CD4-positive, CD25-positive, alpha-beta regulatory T cell (primary cell): ENCODE data around the gene B4GALNT1. TPM values are rescaled to one million over a fixed set of nuclear protein-coding genes. Genes with fewer than 3 reads are reported as not detected.

Experiments
- ATAC-seq, 2 donors: fragments of 150-1000 bp; cut with Tn5 transposase; one replicate each; pipeline ENCODE4 v1.10.0; 2021; ENCODE audit warnings: low read depth in 2 of 2, moderate number of reproducible peaks in 2 of 2, moderate library complexity in 1 of 2
- DNase-seq, 3 donors: peaks; one replicate each; pipeline versions ENCODE4 v3.0.0 to v3.0.0-alpha.2; 2012 to 2022; ENCODE audit warnings: mixed read lengths in 1 of 3
- H3K27ac ChIP-seq: one replicate; pipeline ENCODE4 v1.7.0; 2013; ENCODE audit warnings: mild to moderate bottlenecking, low read length; ENCODE audit not compliant: insufficient read depth, poor library complexity, severe bottlenecking
- H3K27me3 ChIP-seq: one replicate; pipeline ENCODE4 v1.7.0; 2013; ENCODE audit warnings: low read length; ENCODE audit not compliant: control insufficient read depth, insufficient read depth
- H3K36me3 ChIP-seq: one replicate; pipeline ENCODE4 v1.7.0; 2013; ENCODE audit warnings: mild to moderate bottlenecking, low read length, moderate library complexity; ENCODE audit not compliant: control insufficient read depth, insufficient read depth
- H3K4me1 ChIP-seq: 2 replicates; pipeline ENCODE4 v1.7.0; 2013; ENCODE audit warnings: mild to moderate bottlenecking, low read length; ENCODE audit not compliant: insufficient read depth, control insufficient read depth, poor library complexity, severe bottlenecking
- H3K4me3 ChIP-seq: one replicate; pipeline ENCODE4 v1.7.0; 2013; ENCODE audit warnings: low read depth, mild to moderate bottlenecking, low read length, moderate library complexity
- H3K9me3 ChIP-seq, 2 experiments: 1 replicate in 1 of 2; 2 replicates in 1 of 2; pipeline ENCODE4 v1.7.0; 2013; ENCODE audit warnings: low read length in 2 of 2, mild to moderate bottlenecking in 1 of 2, moderate library complexity in 1 of 2; ENCODE audit not compliant: control insufficient read depth in 2 of 2
- H3K27ac Mint-ChIP-seq, 3 donors: one replicate each; pipeline ENCODE4 v1.8.0; 2020 to 2022; ENCODE audit warnings: mild to moderate bottlenecking in 3 of 3, mixed read lengths in 3 of 3, moderate library complexity in 2 of 3
- H3K27me3 Mint-ChIP-seq: one replicate; pipeline ENCODE4 v1.8.0; 2022; ENCODE audit warnings: mild to moderate bottlenecking, mixed read lengths
- H3K36me3 Mint-ChIP-seq: one replicate; pipeline ENCODE4 v1.8.0; 2020; ENCODE audit warnings: mixed read lengths
- H3K4me1 Mint-ChIP-seq, 4 donors: one replicate each; pipeline ENCODE4 v1.8.0; 2020 to 2022; ENCODE audit warnings: mixed read lengths in 4 of 4, mild to moderate bottlenecking in 1 of 4
- H3K4me3 Mint-ChIP-seq, 4 donors: one replicate each; pipeline ENCODE4 v1.8.0; 2020 to 2022; ENCODE audit warnings: mild to moderate bottlenecking in 4 of 4, mixed read lengths in 4 of 4, moderate library complexity in 3 of 4
- H3K9me3 Mint-ChIP-seq, 7 donors: one replicate each; pipeline ENCODE4 v1.8.0; 2020 to 2022; ENCODE audit warnings: mixed read lengths in 7 of 7, mild to moderate bottlenecking in 3 of 7, moderate library complexity in 2 of 7
- polyA plus RNA-seq, 4 donors: library from polyadenylated mRNA; unstranded; fragments of 300-500 nt; fragmentation: Illumina TruSeq; gene quantifications; one replicate each; pipeline ENCODE4 v1.2.3, GENCODE V29; 2021
- total RNA-seq: library from RNA; stranded (reverse); gene quantifications from one replicate; pipeline ENCODE4 v1.2.3, GENCODE V29; 2022

B4GALNT1 gene
- total and polyA plus RNA-seq, 5 donors from 2014 or later: not detected

DNA sequence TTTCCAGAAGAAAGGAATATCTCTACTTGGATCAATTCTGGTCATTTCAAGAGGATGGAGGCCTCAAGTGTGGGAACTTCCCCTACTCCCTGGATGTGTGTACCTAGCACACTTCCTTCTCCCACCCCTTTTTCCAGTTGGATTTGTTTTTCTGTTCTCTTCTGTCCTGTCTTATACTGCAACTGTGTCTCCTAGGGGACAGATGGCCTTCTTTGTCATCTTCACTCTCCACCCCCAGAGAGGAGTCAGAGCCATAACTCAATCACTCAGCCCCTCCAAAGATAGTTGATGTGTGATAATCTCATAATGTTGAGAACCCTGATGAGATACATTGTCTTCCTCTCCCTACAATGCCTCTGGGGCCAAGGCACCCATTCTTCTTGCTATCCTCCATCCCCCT lies 30.5 kb downstream of the B4GALNT1 start:
- H3K9me3 Mint-ChIP-seq: no peaks in the 10 kb centered on the region
- Histone ChIP-seq H3K9me3 (no peaks in the 10 kb centered on the region), H3K36me3 (peaks cover 46% of the 10 kb centered on the region), H3K4me3 (no peak overlapping the region), H3K27ac (no peak overlapping the region), H3K27me3 (no peaks in the 10 kb centered on the region), H3K4me1 (peaks cover 15% of the 10 kb centered on the region)
- H3K27ac Mint-ChIP-seq: peak overlapping the region in 1 of 3 donors; percentile 45
- no peak for DNase-seq
- no peak for ATAC-seq
- H3K27me3 Mint-ChIP-seq: no peaks in the 10 kb centered on the region
- peaks cover 49% of the 10 kb centered on the region for H3K36me3 Mint-ChIP-seq
- H3K4me1 Mint-ChIP-seq: peaks cover 0 to 30% (median 7%) of the 10 kb centered on the region in 4 donors
- H3K4me3 Mint-ChIP-seq: peak overlapping the region in 2 of 4 donors; percentile 8 to 88

DNA sequence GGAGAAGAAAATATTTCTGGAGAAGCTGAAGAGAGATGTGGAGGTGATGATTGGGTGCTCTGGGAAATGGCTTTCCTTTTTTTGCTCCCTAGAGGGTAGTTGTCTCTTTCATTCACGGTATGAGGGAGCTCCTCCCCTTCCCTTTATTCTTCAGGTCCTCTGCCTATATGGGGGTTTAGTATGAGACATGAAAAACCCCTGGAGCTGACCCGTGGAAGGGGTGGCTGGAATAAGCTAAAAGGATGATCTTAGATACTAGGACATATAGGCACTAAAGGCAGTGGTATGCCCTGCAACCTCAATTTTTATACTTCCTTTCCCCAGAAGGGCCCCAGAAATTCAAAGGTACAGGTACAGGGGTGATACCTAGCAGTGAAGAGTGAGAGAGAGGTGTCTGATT lies 32.6 kb downstream of the B4GALNT1 start:
- no peak overlapping the region for H3K27ac Mint-ChIP-seq
- peaks cover 64% of the 10 kb centered on the region for H3K36me3 ChIP-seq

DNA sequence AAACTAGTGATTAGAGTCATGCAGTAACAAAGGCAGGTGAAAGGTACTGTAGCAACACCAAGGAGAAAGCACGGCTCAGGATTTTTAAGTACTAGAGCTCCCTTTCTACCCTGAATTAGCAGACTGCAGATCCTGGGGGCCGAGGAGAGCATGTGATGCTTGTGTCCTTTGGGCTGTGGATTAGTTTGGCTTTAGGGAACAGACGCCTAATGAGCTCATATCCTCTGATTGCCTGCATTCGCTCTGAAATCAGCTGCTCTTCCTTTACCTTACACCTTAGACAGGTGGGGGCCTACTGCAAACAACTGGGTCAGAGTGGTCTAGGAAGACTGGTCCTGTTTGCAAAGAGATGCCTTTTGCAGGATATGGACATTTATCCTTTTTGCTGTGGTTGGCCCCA lies 39.8 kb downstream of the B4GALNT1 start:
- Histone ChIP-seq H3K9me3 (no peaks in the 10 kb centered on the region), H3K27ac (no peak overlapping the region), H3K4me3 (peak overlapping the region; percentile 75), H3K4me1 (peaks cover 35% of the 10 kb centered on the region), H3K27me3 (peaks cover under 1% of the 10 kb centered on the region), H3K36me3 (peaks cover 39% of the 10 kb centered on the region)
- Mint-ChIP-seq H3K36me3 (peaks cover 22% of the 10 kb centered on the region), H3K9me3 (peaks cover 0 to 1% (median 0%) of the 10 kb centered on the region in 7 donors), H3K4me1 (peaks cover 13 to 35% (median 28%) of the 10 kb centered on the region in 4 donors), H3K4me3 (peak overlapping the region in 3 of 4 donors; percentile 11 to 97 (median 94)), H3K27ac (no peak overlapping the region), H3K27me3 (no peaks in the 10 kb centered on the region)
- DNase-seq: no peak
- ATAC-seq: no peak

More for the DNA sequence above, 32.6 kb downstream of the B4GALNT1 start:
- Histone ChIP-seq H3K4me1 (peaks cover 14% of the 10 kb centered on the region), H3K9me3 (no peaks in the 10 kb centered on the region), H3K4me3 (no peak overlapping the region), H3K27me3 (no peaks in the 10 kb centered on the region), H3K27ac (no peak overlapping the region)
- Mint-ChIP-seq H3K36me3 (peaks cover 62% of the 10 kb centered on the region), H3K4me1 (peaks cover 0 to 25% (median 6%) of the 10 kb centered on the region in 4 donors), H3K9me3 (no peaks in the 10 kb centered on the region), H3K27me3 (no peaks in the 10 kb centered on the region), H3K4me3 (peak overlapping the region in 2 of 4 donors; percentile 24 to 86)
- DNase-seq (no peak), ATAC-seq (no peak)

DNA sequence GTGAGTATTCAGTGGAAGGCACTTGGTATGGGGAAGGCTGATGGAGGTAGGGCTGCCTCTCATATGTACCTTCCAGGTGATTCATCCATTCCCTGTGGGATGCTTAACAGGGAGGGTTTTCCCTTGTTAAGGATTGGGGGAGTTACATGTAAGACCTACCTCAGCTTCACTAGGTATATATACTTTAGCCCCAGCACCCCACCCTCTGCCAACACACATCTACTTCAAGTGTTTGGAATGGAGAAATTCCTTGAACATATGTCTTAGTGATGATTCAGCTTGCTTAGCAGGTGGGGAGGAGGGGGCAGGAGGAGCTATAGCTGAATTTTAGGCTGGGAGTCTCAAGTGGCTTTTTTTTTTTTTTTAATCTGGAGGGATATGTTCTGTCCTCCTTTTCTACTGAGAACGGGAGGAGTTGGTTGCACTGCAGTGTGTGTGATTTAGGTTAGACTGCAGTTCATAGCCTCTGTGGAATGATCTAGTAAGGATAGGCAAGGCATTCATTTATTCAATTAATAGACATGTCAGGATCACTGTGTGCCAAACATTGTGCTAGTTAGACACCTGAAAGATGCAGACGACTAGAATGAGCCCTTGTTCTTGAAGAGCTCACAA lies 40.3 kb downstream of the B4GALNT1 start:
- Histone ChIP-seq H3K36me3 (peaks cover 36% of the 10 kb centered on the region), H3K27ac (no peak overlapping the region), H3K27me3 (peaks cover 6% of the 10 kb centered on the region), H3K4me3 (peak overlapping the region; percentile 75), H3K4me1 (peaks cover 35% of the 10 kb centered on the region), H3K9me3 (no peaks in the 10 kb centered on the region)
- Mint-ChIP-seq H3K9me3 (peaks cover 0 to 1% (median 0%) of the 10 kb centered on the region in 7 donors), H3K27me3 (no peaks in the 10 kb centered on the region), H3K4me1 (peaks cover 13 to 35% (median 28%) of the 10 kb centered on the region in 4 donors), H3K4me3 (peak overlapping the region; percentile 90 to 97 (median 94)), H3K36me3 (peaks cover 19% of the 10 kb centered on the region), H3K27ac (peak overlapping the region in 2 of 3 donors; percentile 43 to 92)
- ATAC-seq (no peak), DNase-seq (no peak)

DNA sequence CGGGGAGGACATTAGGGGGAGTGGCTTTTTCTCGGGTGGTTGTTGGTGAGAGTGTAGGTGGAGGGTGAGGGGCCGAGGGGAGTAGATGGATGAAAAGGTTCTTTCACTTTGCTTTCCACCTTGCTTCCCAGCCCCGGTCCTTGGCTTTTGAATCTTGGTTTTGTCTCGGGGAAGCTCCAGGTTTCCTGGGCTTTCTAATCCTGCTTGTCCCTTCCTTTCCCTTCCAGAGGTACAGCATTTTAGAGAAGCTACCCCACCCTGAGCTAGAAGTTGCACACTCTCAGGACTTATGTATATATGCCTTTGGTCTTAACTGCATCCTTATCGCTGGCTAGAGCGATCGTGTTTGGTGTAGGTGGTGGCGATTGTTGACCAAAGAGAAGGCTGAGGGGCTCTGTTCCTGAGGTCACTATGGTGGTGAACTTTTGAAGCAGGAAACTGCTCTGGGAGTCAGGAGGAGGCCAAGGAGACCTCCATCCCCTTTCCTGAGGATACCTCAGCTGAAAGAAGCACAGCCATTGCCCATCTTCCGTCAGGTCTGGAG lies 41.1 kb downstream of the B4GALNT1 start:
- peak overlapping the region; percentile 90 to 97 (median 94) for H3K4me3 Mint-ChIP-seq
- peaks cover 31% of the 10 kb centered on the region for H3K36me3 ChIP-seq
- peaks cover 7% of the 10 kb centered on the region for H3K27me3 ChIP-seq
- no peak for DNase-seq
- H3K4me3 ChIP-seq: peak overlapping the region; percentile 75
- H3K4me1 ChIP-seq: peaks cover 35% of the 10 kb centered on the region
- no peak for ATAC-seq
- peaks cover 13 to 35% (median 27%) of the 10 kb centered on the region in 4 donors for H3K4me1 Mint-ChIP-seq
- H3K9me3 ChIP-seq: no peaks in the 10 kb centered on the region
- H3K9me3 Mint-ChIP-seq: peaks cover 0 to 1% (median 0%) of the 10 kb centered on the region in 7 donors
- no peaks in the 10 kb centered on the region for H3K27me3 Mint-ChIP-seq
- H3K36me3 Mint-ChIP-seq: peaks cover 11% of the 10 kb centered on the region
- H3K27ac Mint-ChIP-seq: peak overlapping the region; percentile 92 to 96 (median 94)
- H3K27ac ChIP-seq: peak overlapping the region; percentile 74

DNA sequence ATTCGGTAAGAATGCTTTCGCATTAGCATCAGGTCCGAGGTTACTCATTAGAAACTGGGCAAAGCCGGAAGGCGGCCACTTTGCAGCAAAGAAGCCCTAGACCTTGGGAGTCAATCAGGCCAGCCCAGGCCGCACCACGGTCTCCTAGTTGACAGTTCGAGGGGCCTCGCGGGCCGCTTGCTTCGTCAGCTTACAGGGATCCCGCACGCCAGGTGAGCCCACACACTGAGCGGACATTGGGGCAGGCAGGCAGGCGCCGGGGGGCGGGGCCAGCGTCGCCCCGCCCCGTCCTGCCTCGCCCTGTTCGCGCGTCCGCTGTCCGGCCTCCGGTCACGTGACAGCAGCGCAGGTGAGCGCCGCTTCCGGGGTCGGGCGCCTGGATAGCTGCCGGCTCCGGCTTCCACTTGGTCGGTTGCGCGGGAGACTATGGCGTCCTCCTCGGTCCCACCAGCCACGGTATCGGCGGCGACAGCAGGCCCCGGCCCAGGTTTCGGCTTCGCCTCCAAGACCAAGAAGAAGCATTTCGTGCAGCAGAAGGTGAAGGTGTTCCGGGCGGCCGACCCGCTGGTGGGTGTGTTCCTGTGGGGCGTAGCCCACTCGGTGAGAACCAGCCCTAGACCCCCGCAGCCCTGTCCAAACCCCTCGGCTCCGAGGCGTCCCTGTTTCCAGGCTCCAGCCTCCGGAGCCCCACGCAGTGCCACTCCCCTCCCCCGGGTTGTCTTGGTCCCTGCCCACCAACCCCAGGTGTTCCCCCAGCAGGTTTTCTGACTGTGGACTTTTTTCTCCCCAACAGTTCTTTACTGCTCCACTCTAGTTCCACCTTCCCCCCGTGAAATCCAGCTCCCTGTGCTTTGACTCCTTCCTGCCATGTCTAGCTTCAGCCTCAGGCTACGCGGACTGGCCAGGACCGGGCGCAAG lies 41.9 kb downstream of the B4GALNT1 start, which contains the start of gene PIP4K2C:
Gene PIP4K2C, plus strand, starts transcription at position 329 of the 918 bp plus-strand sequence. Its CDS starts 98 bp downstream, at position 427.
- Mint-ChIP-seq H3K27ac (peak within 1 kb of the TSS; percentile 92 to 96 (median 94)), H3K27me3 (no peaks in the 10 kb centered on the region), H3K36me3 (peaks cover 7% of the 10 kb centered on the region), H3K4me3 (peak within 1 kb of the TSS; percentile 90 to 97 (median 94)), H3K4me1 (peaks cover 13 to 35% (median 27%) of the 10 kb centered on the region in 4 donors), H3K9me3 (peaks cover 0 to 1% (median 0%) of the 10 kb centered on the region in 7 donors)
- Histone ChIP-seq H3K9me3 (no peaks in the 10 kb centered on the region), H3K4me3 (peak within 1 kb of the TSS; percentile 83), H3K4me1 (peaks cover 35% of the 10 kb centered on the region), H3K27me3 (peaks cover 10% of the 10 kb centered on the region), H3K27ac (peak within 1 kb of the TSS; percentile 74), H3K36me3 (peaks cover 24% of the 10 kb centered on the region)
- peak; percentile 85 to 93 for ATAC-seq
- peak; percentile 76 to 89 (median 79) for DNase-seq

DNA sequence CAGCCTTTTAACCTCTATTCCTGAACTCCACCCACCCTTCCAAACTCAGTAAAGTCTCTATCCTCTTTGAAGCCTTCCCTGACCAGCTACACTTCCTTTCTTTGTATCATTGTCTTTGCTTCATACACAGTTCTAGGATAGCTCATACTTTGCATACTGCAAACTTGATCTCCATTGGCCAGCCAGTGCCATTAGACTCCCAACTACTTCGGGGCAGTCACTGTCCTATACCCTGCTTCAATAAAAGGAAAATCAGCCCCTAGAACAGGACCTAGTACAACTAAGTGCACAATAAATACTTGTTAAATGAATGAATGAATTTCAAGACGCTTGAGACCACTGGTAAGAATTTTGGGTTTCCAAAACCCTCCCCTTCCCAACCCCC lies 42.5 kb downstream of the B4GALNT1 start:
- H3K4me3 Mint-ChIP-seq: peak overlapping the region; percentile 90 to 97 (median 94)
- Histone ChIP-seq H3K27ac (peak overlapping the region; percentile 74), H3K4me1 (peaks cover 35% of the 10 kb centered on the region), H3K4me3 (peak overlapping the region; percentile 83), H3K36me3 (peaks cover 17% of the 10 kb centered on the region), H3K9me3 (no peaks in the 10 kb centered on the region), H3K27me3 (peaks cover 12% of the 10 kb centered on the region)
- H3K9me3 Mint-ChIP-seq: peaks cover 0 to 1% (median 0%) of the 10 kb centered on the region in 7 donors
- DNase-seq (no peak), ATAC-seq (no peak)
- peaks cover 3% of the 10 kb centered on the region for H3K36me3 Mint-ChIP-seq
- H3K27me3 Mint-ChIP-seq: no peaks in the 10 kb centered on the region
- H3K27ac Mint-ChIP-seq: peak overlapping the region; percentile 38 to 94 (median 92)
- H3K4me1 Mint-ChIP-seq: peaks cover 13 to 35% (median 27%) of the 10 kb centered on the region in 4 donors
